AG09309 (cell line): ENCODE data around the gene PPM1H.
"Not testable (repeated sequence)": the region's sequence is repeated elsewhere in the genome, so short reads cannot be mapped to it uniquely, and the experiment has no call there.

Experiments
- DNase-seq: peaks from one replicate; pipeline ENCODE4 v3.0.0-alpha.2; 2010; ENCODE audit warnings: low read depth
- H3K4me3 ChIP-seq: 2 replicates; pipeline ENCODE4 v1.5.1; 2011; ENCODE audit warnings: mild to moderate bottlenecking, low read depth, low read length, moderate library complexity; ENCODE audit not compliant: control insufficient read depth
- TF ChIP-seq, protein P1 (sequence below): IDR thresholded peaks from 2 replicates; pipeline ENCODE4 v1.5.1; 2011; ENCODE audit warnings: mild to moderate bottlenecking, low read depth, low read length, inconsistent platforms; ENCODE audit not compliant: insufficient read depth, control insufficient read depth; ENCODE audit errors: missing control alignments

Gene PPM1H

DNA sequence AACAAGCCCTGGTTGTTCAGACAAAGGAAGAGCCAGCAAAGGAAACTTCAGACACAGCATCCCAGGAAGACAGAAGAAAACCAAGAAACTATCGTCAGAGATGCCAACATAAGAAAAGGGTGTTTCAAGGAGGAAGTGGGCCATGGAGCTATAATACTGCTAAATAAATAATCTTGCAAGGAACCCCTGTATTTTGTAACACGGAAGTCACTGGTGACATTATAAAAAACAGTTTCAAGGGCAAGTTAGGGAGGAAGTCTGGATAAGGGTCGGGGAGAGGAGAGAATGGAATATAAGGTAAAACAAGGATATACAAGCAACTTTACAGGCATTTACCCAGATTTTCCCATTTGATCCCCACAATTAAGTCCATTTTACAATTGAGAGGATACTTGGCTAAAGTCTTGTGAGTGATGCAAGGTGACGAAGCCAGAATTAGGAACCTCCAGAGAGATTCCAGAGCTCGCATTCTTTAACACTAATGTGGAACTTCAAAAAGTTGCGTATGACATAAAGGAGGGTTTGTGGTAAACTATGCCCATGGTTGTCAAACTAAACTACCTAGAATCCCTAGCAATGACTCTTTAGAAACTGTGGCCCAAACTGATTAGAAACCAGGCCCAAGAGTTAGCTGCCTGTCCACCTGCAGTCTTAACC is 46.4 kb downstream of the PPM1H start:
- TF ChIP-seq, protein P1, sequence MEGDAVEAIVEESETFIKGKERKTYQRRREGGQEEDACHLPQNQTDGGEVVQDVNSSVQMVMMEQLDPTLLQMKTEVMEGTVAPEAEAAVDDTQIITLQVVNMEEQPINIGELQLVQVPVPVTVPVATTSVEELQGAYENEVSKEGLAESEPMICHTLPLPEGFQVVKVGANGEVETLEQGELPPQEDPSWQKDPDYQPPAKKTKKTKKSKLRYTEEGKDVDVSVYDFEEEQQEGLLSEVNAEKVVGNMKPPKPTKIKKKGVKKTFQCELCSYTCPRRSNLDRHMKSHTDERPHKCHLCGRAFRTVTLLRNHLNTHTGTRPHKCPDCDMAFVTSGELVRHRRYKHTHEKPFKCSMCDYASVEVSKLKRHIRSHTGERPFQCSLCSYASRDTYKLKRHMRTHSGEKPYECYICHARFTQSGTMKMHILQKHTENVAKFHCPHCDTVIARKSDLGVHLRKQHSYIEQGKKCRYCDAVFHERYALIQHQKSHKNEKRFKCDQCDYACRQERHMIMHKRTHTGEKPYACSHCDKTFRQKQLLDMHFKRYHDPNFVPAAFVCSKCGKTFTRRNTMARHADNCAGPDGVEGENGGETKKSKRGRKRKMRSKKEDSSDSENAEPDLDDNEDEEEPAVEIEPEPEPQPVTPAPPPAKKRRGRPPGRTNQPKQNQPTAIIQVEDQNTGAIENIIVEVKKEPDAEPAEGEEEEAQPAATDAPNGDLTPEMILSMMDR, result no peak
- H3K4me3 ChIP-seq, result no peak overlapping the region
- no peak for DNase-seq

DNA sequence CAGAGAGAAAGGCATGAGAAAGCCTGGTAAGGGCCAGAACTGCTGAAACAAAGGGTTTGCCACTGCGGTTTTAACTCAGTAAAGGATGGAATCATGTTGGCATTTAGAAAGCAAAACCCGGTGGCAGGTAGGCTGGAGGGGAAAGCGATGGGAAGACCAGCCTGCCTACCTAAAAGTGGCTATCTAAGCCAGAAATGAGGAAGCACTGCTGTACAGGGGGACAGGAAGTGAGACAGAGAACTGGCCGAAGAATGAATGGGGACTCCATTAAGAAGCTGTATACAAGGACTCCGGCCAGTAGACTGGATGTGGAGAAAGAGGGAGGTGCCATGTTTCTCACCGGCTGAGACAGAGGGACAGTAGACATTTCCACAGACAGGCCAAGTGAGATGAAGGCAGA is 48.2 kb downstream of the PPM1H start:
- no peak overlapping the region for H3K4me3 ChIP-seq
- TF ChIP-seq, protein P1, result no peak
- DNase-seq, result no peak

DNA sequence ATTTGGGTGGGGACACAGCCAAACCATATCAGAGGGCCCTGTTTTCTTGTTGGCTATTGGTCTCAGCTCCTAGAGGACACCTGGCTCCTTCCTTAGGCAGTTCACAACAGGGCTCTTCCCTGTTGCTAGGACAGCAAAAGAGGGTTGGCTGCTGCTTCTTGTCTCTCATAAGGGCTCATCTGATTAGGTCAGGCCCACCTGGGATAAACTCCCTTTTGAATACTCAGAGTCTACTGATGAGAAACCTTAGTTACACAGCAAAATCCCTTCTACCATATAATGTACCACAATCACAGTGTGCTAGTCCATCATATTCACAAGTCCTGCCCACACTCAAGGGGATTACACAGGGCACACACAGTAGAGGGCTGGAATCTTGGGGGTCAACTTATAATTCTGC is 49.7 kb downstream of the PPM1H start:
- DNase-seq, result no peak
- H3K4me3 ChIP-seq, result no peak overlapping the region
- TF ChIP-seq, protein P1, result no peak

GRCh38 chr12:62884832-62885231 is 50.1 kb downstream of the PPM1H start:
- not testable (repeated sequence) for H3K4me3 ChIP-seq, DNase-seq

- DNase-seq, result no peak
- TF ChIP-seq, protein P1, result no peak
- H3K4me3 ChIP-seq, result no peak overlapping the region
Measured at GRCh38 chr12:62882696-62883095, 52.3 kb downstream of the PPM1H start.

DNA sequence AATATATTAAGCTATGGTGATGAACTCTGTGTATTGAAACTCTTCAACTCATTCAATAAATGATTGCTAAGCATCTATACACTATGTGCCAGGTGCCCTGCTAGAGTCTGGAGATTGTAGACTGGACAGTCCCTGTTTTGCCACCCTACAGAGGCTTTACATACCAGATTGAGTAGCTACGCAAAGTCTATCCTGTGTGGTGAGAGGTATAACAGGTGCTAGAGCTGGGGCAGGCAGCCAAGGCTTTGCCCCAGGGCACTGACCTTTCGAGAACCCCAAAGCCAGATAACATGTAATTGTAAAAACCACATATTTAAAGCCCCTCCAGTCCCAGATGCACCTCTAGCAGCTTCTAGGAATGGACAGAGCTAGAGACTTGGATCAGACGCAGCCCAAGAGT is 52.8 kb downstream of the PPM1H start:
- DNase-seq, result no peak
- no peak overlapping the region for H3K4me3 ChIP-seq
- TF ChIP-seq, protein P1, result no peak

DNA sequence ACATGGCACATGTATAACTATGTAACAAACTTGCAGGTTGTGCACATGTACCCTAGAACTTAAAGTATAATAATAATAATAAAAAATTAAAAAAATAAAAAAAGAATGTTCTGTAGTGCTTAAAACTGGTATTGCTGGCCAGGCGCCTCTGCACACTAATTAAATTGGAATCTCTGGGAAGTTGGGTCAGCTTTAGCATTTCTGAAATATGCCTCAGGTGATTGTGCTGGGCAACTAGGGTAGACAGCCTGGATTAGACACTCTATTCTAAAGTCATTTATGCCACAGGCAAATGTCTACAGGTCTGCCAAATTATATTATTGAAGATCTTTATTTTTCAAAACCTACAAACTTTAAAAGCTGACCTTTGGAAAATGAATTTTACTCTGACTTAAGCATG is 55.3 kb downstream of the PPM1H start:
- no peak overlapping the region for H3K4me3 ChIP-seq
- no peak for DNase-seq
- TF ChIP-seq, protein P1, result no peak

DNA sequence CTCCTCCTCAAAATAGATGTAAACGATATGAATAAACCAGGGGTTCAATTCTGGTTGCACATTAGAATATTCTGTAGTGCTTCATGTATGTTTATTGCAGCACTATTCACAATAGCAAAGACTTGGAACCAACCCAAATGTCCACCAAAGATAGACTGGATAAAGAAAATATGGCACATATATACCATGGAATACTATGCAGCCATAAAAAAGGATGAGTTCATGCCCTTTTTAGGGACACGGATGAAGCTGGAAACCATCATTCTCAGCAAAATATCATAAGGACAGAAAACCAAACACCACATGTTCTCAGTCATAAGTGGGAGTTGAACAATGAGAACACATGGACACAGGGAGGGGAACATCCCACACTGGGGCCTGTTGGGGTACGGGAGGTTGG is 55.7 kb downstream of the PPM1H start:
- H3K4me3 ChIP-seq, DNase-seq: not testable (repeated sequence)
